Ishikawa (cell line): Measurements from ENCODE around the gene OGG1.

Experiments used
- CEBPB ChIP-seq: IDR thresholded peaks from 2 replicates; pipeline ENCODE4 v1.6.1; 2012
- EP300 ChIP-seq: IDR thresholded peaks from 2 replicates; pipeline ENCODE4 v1.6.1; 2012; ENCODE audit warnings: borderline replicate concordance
- NFIC ChIP-seq: IDR thresholded peaks from 2 replicates; pipeline ENCODE4 v1.6.1; 2012
- TF ChIP-seq, protein P1 (sequence below): IDR thresholded peaks from 2 replicates; pipeline ENCODE4 v1.6.1; 2012; ENCODE audit warnings: low read depth, mild to moderate bottlenecking

DNA sequence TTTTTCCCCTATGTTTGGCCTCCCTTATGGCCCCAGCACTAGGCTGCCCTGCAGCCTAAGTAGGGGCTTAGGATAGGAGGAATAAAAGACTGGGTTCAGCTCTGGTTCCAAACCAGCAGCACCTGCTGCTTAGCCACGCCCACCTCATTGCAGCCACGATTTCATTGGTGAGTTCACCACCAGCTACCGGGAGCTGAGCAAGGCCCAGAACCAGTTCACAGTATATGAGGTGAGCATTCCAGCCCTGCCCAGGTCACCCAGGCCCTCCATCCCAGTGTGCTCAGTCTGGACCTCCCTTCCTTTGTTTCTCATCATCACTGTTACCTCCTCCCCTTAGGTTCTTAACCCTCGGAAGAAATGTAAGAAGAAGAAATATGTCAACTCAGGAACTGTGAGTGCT lies 34.6 kb upstream of the OGG1 start:
- TF ChIP-seq, protein P1, sequence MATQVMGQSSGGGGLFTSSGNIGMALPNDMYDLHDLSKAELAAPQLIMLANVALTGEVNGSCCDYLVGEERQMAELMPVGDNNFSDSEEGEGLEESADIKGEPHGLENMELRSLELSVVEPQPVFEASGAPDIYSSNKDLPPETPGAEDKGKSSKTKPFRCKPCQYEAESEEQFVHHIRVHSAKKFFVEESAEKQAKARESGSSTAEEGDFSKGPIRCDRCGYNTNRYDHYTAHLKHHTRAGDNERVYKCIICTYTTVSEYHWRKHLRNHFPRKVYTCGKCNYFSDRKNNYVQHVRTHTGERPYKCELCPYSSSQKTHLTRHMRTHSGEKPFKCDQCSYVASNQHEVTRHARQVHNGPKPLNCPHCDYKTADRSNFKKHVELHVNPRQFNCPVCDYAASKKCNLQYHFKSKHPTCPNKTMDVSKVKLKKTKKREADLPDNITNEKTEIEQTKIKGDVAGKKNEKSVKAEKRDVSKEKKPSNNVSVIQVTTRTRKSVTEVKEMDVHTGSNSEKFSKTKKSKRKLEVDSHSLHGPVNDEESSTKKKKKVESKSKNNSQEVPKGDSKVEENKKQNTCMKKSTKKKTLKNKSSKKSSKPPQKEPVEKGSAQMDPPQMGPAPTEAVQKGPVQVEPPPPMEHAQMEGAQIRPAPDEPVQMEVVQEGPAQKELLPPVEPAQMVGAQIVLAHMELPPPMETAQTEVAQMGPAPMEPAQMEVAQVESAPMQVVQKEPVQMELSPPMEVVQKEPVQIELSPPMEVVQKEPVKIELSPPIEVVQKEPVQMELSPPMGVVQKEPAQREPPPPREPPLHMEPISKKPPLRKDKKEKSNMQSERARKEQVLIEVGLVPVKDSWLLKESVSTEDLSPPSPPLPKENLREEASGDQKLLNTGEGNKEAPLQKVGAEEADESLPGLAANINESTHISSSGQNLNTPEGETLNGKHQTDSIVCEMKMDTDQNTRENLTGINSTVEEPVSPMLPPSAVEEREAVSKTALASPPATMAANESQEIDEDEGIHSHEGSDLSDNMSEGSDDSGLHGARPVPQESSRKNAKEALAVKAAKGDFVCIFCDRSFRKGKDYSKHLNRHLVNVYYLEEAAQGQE = no peak
- no peak for TF ChIP-seq NFIC
- TF ChIP-seq CEBPB = no peak
- TF ChIP-seq EP300 = no peak
